A673 (cell line): ENCODE measurements around the gene CPLX1.

ENCODE experiments used
- CTCF ChIP-seq: fragments of 300-800, 200-600 bp; sonication (generic); conservative IDR thresholded peaks from 2 replicates; pipeline ENCODE4 v1.5.1; 2017; ENCODE audit warnings: low read depth, mild to moderate bottlenecking, antibody characterized with exemption, low read length, moderate library complexity, mixed read lengths
- EZH2 ChIP-seq: fragments of 200-600 bp; sonication (generic); IDR thresholded peaks from 2 replicates; pipeline ENCODE4 v1.6.1; 2017; ENCODE audit warnings: borderline replicate concordance, low read depth, mild to moderate bottlenecking, mixed read lengths, antibody characterized with exemption, low read length; ENCODE audit not compliant: poor library complexity, severe bottlenecking

DNA sequence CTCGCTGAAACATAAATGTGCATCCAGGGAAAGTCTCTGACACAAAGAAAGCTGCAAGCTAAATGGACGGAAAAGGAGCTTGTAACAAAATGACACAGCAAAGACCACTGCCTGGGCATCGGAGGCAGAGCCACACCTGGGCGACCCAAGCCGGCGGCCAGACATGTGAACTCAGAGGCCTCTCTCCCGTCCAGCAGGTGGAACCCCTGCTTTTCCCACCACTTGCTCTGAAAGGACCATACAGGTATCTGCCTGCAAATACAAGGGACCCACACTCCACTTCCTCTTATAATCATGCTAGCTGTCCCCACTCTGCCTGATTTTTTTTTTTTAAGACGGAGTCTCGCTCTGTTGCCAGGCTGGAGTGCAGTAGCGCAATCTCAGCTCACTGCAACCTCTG, 12.0 kb downstream of the CPLX1 start:
- TF ChIP-seq CTCF, result no peak
- no peak for TF ChIP-seq EZH2
